Stomach smooth muscle (tissue), 2 donors: ENCODE results near the gene CEP170B.
"Not testable (repeated sequence)": the region's sequence is repeated elsewhere in the genome, so short reads cannot be mapped to it uniquely, and the experiment has no call there.

Experiments used
- H3K27ac ChIP-seq: one replicate; pipeline ENCODE4 v1.7.0; 2013; ENCODE audit warnings: mild to moderate bottlenecking, low read length, inconsistent platforms
- H3K27me3 ChIP-seq, 2 donors: one replicate each; pipeline ENCODE4 v1.7.0; 2013; ENCODE audit warnings: low read length in 2 of 2; ENCODE audit not compliant: insufficient read depth in 2 of 2, control insufficient read depth in 1 of 2
- H3K36me3 ChIP-seq, 2 donors: one replicate each; pipeline ENCODE4 v1.7.0; 2013; ENCODE audit warnings: low read length in 2 of 2; ENCODE audit not compliant: control insufficient read depth in 2 of 2, insufficient read depth in 2 of 2
- H3K4me1 ChIP-seq: one replicate; pipeline ENCODE4 v1.7.0; 2013; ENCODE audit warnings: low read length; ENCODE audit not compliant: control insufficient read depth, insufficient read depth
- H3K4me3 ChIP-seq, 2 donors: one replicate each; pipeline ENCODE4 v1.7.0; 2013; ENCODE audit warnings: low read length in 2 of 2
- H3K9ac ChIP-seq, 2 donors: one replicate each; pipeline ENCODE4 v1.7.0; 2013; ENCODE audit warnings: low read length in 2 of 2, mild to moderate bottlenecking in 1 of 2
- H3K9me3 ChIP-seq, 2 donors: one replicate each; pipeline ENCODE4 v1.7.0; 2013; ENCODE audit warnings: low read length in 2 of 2; ENCODE audit not compliant: control insufficient read depth in 2 of 2
- donor health status: healthy.
- donor health status: Pancreatic carcinoma.

CEP170B gene

DNA sequence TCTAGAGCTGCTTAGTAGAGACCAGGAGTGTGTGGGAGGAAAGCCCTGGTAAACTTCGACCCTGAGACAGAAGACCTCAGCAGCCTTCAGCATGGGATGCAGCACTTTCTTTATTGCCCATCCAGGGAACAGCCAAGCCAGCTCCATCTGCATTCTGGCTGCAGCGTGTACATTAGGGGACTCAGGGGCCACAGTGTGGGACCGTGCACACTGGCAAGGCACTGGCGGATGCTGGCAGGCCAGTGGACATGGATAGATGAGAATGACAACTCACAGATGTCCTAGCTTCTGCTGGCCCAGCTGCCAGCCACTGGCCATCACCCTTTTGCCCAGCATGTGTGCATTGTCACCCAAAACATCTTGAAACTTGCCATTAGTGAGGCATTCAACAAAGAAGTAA, 72.1 kb downstream of the CEP170B start:
- no peak overlapping the region for H3K27ac ChIP-seq
- H3K4me3 ChIP-seq: no peak overlapping the region
- no peak overlapping the region for H3K9ac ChIP-seq
- H3K36me3 ChIP-seq: peaks cover 28 to 37% of the 10 kb centered on the region in 2 donors
- H3K9me3 ChIP-seq: no peaks in the 10 kb centered on the region
- H3K27me3 ChIP-seq: no peaks in the 10 kb centered on the region
- H3K4me1 ChIP-seq: peaks cover 8% of the 10 kb centered on the region

DNA sequence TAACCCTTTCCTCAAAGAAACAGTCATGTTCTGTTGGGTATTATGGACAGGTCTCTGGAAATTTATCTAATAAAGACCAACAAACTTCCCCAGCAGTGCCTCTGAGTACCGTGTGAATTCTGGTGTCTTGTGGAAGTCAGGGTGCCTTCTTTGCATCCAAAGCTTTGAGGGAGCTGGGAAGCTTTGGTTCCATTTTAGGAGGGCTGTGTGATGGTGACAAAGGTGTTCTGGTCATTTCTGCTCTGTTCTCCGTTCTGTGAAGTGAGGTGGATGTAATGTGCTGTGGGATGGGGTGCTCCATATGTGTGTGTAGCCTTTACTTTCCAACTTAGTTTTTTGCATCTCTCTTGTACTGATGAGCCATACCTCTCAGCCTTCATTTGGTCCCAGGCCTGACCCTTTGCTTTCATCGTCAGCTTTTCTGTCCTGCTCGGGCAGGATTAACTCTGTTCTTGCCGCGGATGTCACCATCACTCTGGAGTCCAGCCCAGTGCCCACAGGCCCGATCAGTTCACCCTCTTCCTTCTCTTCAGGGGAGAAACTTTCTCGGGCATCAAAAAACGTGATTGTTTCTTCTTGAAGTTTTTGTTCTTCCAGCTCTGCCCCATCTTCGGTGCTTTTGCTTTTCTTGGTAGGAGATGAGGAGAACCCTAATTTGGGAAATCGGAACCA, 72.8 kb downstream of the CEP170B start:
- Histone ChIP-seq H3K27me3 (no peaks in the 10 kb centered on the region), H3K36me3 (peaks cover 29 to 38% of the 10 kb centered on the region in 2 donors), H3K4me3 (no peak overlapping the region), H3K9ac (no peak overlapping the region), H3K27ac (no peak overlapping the region), H3K4me1 (peaks cover 2% of the 10 kb centered on the region), H3K9me3 (no peaks in the 10 kb centered on the region)

DNA sequence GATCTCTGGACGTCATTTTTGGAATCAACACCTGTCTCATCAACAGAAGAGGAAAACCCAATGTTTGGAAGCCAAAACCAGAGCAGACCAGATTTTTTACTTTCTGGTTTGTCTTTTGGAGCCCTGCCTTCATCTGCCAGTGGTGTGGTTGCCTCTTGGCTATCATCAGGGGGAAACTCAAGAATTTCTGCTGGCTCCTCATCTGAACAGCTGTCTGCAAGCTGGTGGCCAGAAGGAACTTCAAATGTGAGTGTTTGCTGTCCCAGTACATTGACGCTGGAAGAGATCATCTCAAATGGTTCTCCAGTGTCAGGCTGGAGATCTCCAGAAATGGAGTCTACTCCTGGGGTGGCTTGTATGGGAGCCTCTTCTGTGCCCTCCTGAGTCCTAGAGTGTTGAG, 73.4 kb downstream of the CEP170B start:
- H3K9ac ChIP-seq: no peak overlapping the region
- H3K4me1 ChIP-seq: no peaks in the 10 kb centered on the region
- no peaks in the 10 kb centered on the region for H3K27me3 ChIP-seq
- H3K4me3 ChIP-seq: no peak overlapping the region
- peaks cover 29 to 38% of the 10 kb centered on the region in 2 donors for H3K36me3 ChIP-seq
- H3K9me3 ChIP-seq: no peaks in the 10 kb centered on the region
- H3K27ac ChIP-seq: no peak overlapping the region

DNA sequence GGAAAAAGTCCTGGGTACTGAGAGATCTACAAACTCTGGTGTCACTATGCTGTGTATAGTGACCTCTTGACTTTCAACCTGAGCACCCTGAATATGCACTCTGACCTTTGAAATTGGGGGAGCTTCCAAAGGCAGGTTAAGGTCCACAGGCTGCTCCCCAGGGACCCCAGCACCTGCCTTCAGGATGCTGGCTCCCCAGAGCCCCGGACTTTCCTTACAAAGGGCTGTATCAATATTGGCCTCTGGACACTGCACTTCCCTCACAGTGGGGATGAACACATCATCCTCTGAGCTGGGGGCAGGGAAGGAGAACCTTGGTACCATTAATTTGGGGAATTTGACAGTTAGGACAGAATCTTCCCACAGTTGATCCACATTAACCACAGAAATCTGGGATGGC, 73.9 kb downstream of the CEP170B start:
- H3K36me3 ChIP-seq: peaks cover 29 to 38% of the 10 kb centered on the region in 2 donors
- H3K27ac ChIP-seq: no peak overlapping the region
- no peak overlapping the region for H3K4me3 ChIP-seq
- no peaks in the 10 kb centered on the region for H3K27me3 ChIP-seq
- no peaks in the 10 kb centered on the region for H3K9me3 ChIP-seq
- no peak overlapping the region for H3K9ac ChIP-seq
- no peaks in the 10 kb centered on the region for H3K4me1 ChIP-seq

DNA sequence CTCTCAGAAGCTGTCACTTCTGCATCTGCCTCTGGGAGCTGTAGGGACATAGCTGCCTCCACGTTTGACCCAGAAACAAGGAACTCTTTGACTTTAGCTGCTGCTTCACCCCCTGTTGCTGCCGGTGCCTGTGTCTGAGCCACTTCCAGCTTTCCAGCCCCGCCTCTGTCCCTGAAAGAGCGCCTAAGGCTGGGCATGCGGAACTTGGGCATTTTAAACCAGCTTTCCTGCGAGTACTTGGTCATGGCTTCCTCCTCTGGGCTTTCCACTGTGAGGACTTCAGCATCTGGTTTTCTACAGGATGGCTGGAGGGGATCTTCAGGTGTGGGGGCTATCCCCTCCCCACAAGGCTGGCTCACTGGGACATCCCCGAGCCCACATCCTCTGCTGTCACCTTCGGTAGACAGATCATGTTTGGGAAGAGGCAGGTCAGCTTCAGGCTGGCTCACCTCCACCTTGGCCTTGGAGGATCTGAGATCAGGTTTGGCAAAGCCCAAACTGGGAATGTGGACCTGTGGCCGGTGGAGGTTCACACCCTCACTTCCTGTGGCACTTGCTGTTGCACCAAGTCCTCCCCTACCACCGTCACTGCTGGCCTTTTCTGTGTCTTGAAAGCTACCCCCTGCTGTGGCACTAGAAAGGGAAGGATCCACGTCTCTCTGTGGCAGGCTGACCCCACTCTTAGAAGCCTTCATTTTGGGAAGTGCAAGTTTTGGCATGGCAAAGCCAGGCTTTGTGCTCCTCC, 74.8 kb downstream of the CEP170B start:
- no peak overlapping the region for H3K27ac ChIP-seq
- no peaks in the 10 kb centered on the region for H3K27me3 ChIP-seq
- no peaks in the 10 kb centered on the region for H3K4me1 ChIP-seq
- no peak overlapping the region for H3K9ac ChIP-seq
- no peaks in the 10 kb centered on the region for H3K9me3 ChIP-seq
- peaks cover 29 to 38% of the 10 kb centered on the region in 2 donors for H3K36me3 ChIP-seq
- no peak overlapping the region for H3K4me3 ChIP-seq

DNA sequence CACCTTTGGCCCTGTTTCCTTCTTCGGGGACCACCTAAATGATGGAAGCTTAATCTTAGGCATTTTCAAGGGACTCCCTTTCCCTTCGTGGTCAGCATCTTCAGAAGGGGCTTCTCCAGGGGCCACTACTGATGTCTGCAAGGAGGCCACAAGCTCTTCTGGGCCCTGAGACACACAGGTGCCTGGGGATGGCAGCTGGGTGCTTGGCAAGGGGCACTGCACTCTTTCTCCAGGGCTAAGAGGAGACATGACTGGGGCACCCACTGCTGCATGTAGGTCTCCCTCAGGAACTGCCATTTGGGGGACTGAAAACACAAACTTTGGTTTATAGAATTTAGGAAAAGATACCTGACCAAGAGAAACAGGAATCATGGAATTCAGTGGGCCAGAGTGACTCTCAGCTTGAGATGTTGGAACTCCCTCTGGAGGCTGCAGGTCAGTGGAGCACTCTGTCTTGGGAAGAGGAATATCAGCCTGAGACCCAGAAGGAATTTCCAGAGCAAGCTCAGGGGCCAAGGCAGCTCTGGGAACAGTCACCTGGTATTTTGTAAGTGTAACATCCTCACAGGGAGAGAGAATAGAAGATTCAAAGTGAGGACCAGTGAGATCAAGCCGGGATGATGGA, 75.6 kb downstream of the CEP170B start:
- Histone ChIP-seq H3K27ac (no peak overlapping the region), H3K36me3 (peaks cover 29 to 38% of the 10 kb centered on the region in 2 donors), H3K4me3 (no peak overlapping the region), H3K9ac (no peak overlapping the region), H3K9me3 (no peaks in the 10 kb centered on the region), H3K27me3 (no peaks in the 10 kb centered on the region), H3K4me1 (no peaks in the 10 kb centered on the region)

DNA sequence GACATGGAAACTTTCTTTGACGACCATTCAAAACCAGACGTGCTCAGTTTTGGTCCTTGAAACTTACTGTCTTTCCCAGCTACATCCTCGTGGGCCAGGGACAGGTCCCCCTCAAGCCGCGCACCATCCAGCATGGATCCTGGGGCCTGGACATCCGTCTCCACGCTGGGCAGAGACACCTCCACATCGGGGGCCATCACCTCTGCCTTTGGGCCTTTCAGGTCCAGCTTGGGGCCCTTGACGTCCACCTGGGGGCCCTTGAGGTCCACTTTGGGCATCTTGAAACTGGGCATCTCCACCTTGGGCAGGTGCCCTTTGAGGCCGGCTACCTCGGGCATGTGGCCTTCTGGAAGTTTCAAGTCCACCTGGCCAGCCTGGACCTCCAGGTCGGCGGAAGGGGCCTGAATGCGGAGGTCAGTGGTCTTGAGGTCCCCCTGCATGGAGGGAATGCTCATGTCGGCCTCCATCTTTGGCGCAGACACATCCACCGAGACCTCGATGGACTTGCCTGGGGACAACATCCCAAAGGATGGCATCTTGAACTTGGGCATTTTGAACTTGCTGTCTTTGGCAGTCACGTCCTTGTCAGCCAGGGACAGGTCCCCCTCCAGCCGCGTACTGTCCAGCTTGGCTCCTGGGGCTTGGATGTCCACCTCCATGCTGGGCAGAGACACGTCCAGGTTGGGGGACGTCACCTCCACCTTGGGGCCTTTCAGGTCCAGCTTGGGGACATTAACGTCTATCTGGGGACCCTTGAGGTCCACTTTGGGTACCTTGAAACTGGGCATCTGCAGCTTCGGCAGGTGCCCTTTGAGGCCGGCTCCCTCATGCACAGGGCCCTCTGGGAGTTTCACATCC, 76.7 kb downstream of the CEP170B start:
- Histone ChIP-seq H3K9ac (no peak overlapping the region), H3K27ac (no peak overlapping the region), H3K4me1 (no peaks in the 10 kb centered on the region), H3K4me3 (no peak overlapping the region), H3K9me3 (no peaks in the 10 kb centered on the region), H3K27me3 (no peaks in the 10 kb centered on the region), H3K36me3 (peaks cover 29 to 38% of the 10 kb centered on the region in 2 donors)

DNA sequence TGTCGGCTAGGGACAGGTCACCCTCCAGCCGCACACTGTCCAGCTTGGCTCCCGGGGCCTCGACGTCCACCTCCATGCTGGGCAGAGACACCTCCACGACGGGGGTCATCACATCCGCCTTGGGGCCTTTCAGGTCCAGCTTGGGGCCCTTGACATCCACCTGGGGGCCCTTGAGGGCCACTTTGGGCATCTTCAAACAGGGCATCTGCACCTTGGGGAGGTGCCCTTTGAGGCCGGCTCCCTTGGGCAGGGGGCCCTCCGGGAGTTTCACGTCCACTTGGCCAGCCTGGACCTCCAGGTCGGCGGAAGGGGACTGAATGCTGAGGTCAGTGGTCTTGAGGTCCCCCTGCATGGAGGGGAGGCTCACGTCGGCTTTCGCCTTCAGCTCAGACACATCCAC, 77.5 kb downstream of the CEP170B start:
- Histone ChIP-seq H3K4me3 (no peak overlapping the region), H3K9me3 (no peaks in the 10 kb centered on the region), H3K27me3 (no peaks in the 10 kb centered on the region), H3K9ac (no peak overlapping the region), H3K4me1 (no peaks in the 10 kb centered on the region), H3K27ac (no peak overlapping the region), H3K36me3 (peaks cover 29 to 36% of the 10 kb centered on the region in 2 donors)

DNA sequence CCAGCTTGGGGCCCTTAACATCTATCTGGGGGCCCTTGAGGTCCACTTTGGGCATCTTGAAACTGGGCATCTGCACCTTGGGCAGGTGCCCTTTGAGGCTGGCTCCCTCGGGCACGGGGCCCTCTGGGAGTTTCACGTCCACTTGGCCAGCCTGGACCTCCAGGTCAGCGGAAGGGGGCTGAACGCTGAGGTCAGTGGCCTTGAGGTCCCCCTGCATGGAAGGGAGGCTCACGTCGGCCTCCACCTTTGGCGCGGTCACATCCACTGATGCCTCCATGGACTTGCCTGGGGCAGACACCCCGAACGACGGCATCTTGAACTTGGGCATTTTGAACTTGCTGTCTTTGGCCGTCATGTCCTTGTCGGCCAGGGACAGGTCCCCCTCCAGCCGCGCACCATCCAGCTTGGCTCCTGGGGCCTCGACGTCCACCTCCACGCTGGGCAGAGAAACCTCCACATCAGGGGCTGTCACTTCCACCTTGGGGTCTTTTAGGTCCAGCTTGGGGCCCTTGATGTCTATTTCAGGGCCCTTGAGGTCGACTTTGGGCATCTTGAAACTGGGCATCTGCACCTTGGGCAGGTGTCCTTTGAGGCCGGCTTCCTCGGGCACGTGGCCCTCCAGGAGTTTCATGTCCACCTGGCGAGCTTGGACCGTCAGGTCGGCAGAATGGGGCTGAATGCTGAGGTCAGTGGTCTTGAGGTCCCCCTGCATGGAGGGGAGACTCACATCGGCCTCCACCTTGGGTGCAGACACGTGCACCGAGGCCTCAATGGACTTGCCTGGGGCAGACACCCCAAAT, 78.3 kb downstream of the CEP170B start:
- not testable (repeated sequence) for H3K4me1 ChIP-seq, H3K9ac ChIP-seq, H3K4me3 ChIP-seq, H3K27ac ChIP-seq, H3K27me3 ChIP-seq, H3K9me3 ChIP-seq
- peaks cover 29 to 33% of the 10 kb centered on the region in 2 donors for H3K36me3 ChIP-seq

DNA sequence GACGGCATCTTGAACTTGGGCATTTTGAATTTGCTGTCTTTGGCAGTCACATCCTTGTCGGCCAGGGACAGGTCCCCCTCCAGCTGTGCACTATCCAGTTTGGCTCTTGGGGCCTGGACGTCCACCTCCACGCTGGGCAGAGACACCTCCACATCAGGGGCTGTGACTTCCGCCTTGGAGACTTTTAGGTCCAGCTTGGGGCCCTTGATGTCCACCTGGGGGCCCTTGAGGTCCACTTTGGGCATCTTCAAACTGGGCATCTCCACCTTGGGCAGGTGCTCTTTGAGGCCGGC, 78.9 kb downstream of the CEP170B start:
- H3K9me3 ChIP-seq, H3K27me3 ChIP-seq, H3K27ac ChIP-seq, H3K4me3 ChIP-seq, H3K9ac ChIP-seq, H3K4me1 ChIP-seq: not testable (repeated sequence)
- peaks cover 24 to 30% of the 10 kb centered on the region in 2 donors for H3K36me3 ChIP-seq
